Liver (tissue), 3 donors: Measurements from ENCODE around the gene ANKRD10.
A peak's percentile ranks its signal among the peaks of the same experiment; 100 is the strongest.

Source experiments
- ATF3 ChIP-seq: IDR thresholded peaks from 2 replicates; pipeline ENCODE4 v1.6.1; 2016; ENCODE audit warnings: antibody characterized with exemption
- CTCF ChIP-seq: fragments of 150-350 bp; IDR thresholded peaks from 2 replicates; pipeline ENCODE4 v1.5.1; 2017; ENCODE audit warnings: improper control_type of control experiment, low read depth, low read length; ENCODE audit not compliant: missing input control
- GABPA ChIP-seq, 2 donors: IDR thresholded peaks in 1 of 2; conservative IDR thresholded peaks in 1 of 2; 2 replicates each; pipeline ENCODE4 v1.6.1; 2016; ENCODE audit warnings: antibody characterized with exemption in 2 of 2, mild to moderate bottlenecking in 1 of 2, moderate library complexity in 1 of 2
- HNF4G ChIP-seq: IDR thresholded peaks from 2 replicates; pipeline ENCODE4 v1.6.1; 2016; ENCODE audit warnings: antibody characterized with exemption
- JUND ChIP-seq, 2 donors: IDR thresholded peaks; 2 replicates each; pipeline ENCODE4 v1.6.1; 2016; ENCODE audit warnings: antibody characterized with exemption in 2 of 2
- NR2F2 ChIP-seq: IDR thresholded peaks from 2 replicates; pipeline ENCODE4 v1.6.1; 2016; ENCODE audit warnings: antibody characterized with exemption
- RAD21 ChIP-seq, 2 donors: IDR thresholded peaks; 2 replicates each; pipeline ENCODE4 v1.6.1; 2016; ENCODE audit warnings: antibody characterized with exemption in 2 of 2, mild to moderate bottlenecking in 2 of 2
- RXRA ChIP-seq, 2 donors: IDR thresholded peaks; 2 replicates each; pipeline ENCODE4 v1.6.1; 2017 to 2018; ENCODE audit warnings: antibody characterized with exemption in 2 of 2, mild to moderate bottlenecking in 1 of 2
- SP1 ChIP-seq: IDR thresholded peaks from 2 replicates; pipeline ENCODE4 v1.6.1; 2018; ENCODE audit warnings: antibody characterized with exemption, mild to moderate bottlenecking
- TAF1 ChIP-seq: conservative IDR thresholded peaks from 2 replicates; pipeline ENCODE4 v1.6.1; 2016; ENCODE audit warnings: antibody characterized with exemption, mild to moderate bottlenecking
- YY1 ChIP-seq: IDR thresholded peaks from 2 replicates; pipeline ENCODE4 v1.6.1; 2016; ENCODE audit warnings: antibody characterized with exemption, mild to moderate bottlenecking
- TF ChIP-seq, protein P1 (sequence below): IDR thresholded peaks from 2 replicates; pipeline ENCODE4 v1.6.1; 2016; ENCODE audit warnings: antibody characterized with exemption
- TF ChIP-seq, protein P2 (sequence below): IDR thresholded peaks from 2 replicates; pipeline ENCODE4 v1.6.1; 2016; ENCODE audit warnings: antibody characterized with exemption, mild to moderate bottlenecking
- TF ChIP-seq, protein P3 (sequence below): IDR thresholded peaks from 2 replicates; pipeline ENCODE4 v1.6.1; 2016; ENCODE audit warnings: antibody characterized with exemption
- donor health status: healthy.
- donor health status: healthy.

DNA sequence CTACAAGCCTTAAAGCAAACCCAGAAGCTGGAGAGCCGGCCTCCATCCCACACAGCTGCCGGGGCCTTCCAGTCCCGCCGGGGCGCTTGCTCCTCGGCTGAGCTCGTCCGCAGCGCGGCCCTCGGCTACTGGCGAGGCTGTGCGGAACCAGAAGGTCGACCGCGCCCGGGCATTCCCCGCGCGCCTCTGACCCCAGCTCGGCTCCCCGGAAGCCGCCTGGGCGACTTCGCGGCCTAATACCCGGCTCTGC lies 863 bp downstream of the ANKRD10 start:
- TF ChIP-seq SP1 (no peak), YY1 (no peak), CTCF (no peak), TAF1 (no peak), ATF3 (no peak), JUND (IDR thresholded peaks at IDR 0.05) (no peak), RAD21 (IDR thresholded peaks at IDR 0.05) (peak in 1 of 2 donors; percentile 4), NR2F2 (no peak), GABPA (IDR thresholded peaks at IDR 0.05 in 1 of 2, conservative IDR thresholded peaks at IDR 0.05 in 1 of 2) (no peak), RXRA (IDR thresholded peaks at IDR 0.05) (no peak), HNF4G (no peak)
- TF ChIP-seq, protein P1, sequence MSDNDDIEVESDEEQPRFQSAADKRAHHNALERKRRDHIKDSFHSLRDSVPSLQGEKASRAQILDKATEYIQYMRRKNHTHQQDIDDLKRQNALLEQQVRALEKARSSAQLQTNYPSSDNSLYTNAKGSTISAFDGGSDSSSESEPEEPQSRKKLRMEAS: no peak
- TF ChIP-seq, protein P2, sequence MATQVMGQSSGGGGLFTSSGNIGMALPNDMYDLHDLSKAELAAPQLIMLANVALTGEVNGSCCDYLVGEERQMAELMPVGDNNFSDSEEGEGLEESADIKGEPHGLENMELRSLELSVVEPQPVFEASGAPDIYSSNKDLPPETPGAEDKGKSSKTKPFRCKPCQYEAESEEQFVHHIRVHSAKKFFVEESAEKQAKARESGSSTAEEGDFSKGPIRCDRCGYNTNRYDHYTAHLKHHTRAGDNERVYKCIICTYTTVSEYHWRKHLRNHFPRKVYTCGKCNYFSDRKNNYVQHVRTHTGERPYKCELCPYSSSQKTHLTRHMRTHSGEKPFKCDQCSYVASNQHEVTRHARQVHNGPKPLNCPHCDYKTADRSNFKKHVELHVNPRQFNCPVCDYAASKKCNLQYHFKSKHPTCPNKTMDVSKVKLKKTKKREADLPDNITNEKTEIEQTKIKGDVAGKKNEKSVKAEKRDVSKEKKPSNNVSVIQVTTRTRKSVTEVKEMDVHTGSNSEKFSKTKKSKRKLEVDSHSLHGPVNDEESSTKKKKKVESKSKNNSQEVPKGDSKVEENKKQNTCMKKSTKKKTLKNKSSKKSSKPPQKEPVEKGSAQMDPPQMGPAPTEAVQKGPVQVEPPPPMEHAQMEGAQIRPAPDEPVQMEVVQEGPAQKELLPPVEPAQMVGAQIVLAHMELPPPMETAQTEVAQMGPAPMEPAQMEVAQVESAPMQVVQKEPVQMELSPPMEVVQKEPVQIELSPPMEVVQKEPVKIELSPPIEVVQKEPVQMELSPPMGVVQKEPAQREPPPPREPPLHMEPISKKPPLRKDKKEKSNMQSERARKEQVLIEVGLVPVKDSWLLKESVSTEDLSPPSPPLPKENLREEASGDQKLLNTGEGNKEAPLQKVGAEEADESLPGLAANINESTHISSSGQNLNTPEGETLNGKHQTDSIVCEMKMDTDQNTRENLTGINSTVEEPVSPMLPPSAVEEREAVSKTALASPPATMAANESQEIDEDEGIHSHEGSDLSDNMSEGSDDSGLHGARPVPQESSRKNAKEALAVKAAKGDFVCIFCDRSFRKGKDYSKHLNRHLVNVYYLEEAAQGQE: no peak
- TF ChIP-seq, protein P3, sequence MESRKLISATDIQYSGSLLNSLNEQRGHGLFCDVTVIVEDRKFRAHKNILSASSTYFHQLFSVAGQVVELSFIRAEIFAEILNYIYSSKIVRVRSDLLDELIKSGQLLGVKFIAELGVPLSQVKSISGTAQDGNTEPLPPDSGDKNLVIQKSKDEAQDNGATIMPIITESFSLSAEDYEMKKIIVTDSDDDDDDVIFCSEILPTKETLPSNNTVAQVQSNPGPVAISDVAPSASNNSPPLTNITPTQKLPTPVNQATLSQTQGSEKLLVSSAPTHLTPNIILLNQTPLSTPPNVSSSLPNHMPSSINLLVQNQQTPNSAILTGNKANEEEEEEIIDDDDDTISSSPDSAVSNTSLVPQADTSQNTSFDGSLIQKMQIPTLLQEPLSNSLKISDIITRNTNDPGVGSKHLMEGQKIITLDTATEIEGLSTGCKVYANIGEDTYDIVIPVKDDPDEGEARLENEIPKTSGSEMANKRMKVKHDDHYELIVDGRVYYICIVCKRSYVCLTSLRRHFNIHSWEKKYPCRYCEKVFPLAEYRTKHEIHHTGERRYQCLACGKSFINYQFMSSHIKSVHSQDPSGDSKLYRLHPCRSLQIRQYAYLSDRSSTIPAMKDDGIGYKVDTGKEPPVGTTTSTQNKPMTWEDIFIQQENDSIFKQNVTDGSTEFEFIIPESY: no peak
